H1 (cell line): Measurements from ENCODE around the gene PDE8A. TPM values are rescaled to one million over a fixed set of nuclear protein-coding genes. Genes with fewer than 3 reads are reported as not detected.

Experiments
- ASH2L ChIP-seq: fragments of 200-600, 300-600 bp; sonication (generic); IDR thresholded peaks from one replicate; pipeline ENCODE4 v1.7.1; 2017; ENCODE audit warnings: low read length
- ATF2 ChIP-seq: IDR thresholded peaks from 2 replicates; pipeline ENCODE4 v1.6.1; 2012; ENCODE audit warnings: low read length, inconsistent platforms
- CHD7 ChIP-seq: fragments of 300-600 bp; sonication (generic); IDR thresholded peaks from 2 replicates; pipeline ENCODE4 v1.7.1; 2012; ENCODE audit warnings: low read length, moderate library complexity, mild to moderate bottlenecking, inconsistent platforms; ENCODE audit not compliant: insufficient replicate concordance
- CTCF ChIP-seq, 3 experiments: IDR thresholded peaks; 1 replicate in 2 of 3; 2 replicates in 1 of 3; pipeline versions ENCODE4 v1.5.1 to v1.6.1; 2011; ENCODE audit warnings: low read length in 3 of 3, mild to moderate bottlenecking in 3 of 3, inconsistent platforms in 2 of 3, low read depth in 1 of 3, moderate library complexity in 1 of 3; ENCODE audit not compliant: insufficient read depth in 1 of 3; ENCODE audit errors: control extremely low read depth in 1 of 3
- MAX ChIP-seq: IDR thresholded peaks from 2 replicates; pipeline ENCODE4 v1.6.1; 2012; ENCODE audit warnings: inconsistent platforms
- TCF12 ChIP-seq: IDR thresholded peaks from 2 replicates; pipeline ENCODE4 v1.6.1; 2011; ENCODE audit warnings: low read depth, mild to moderate bottlenecking, low read length
- polyA plus RNA-seq, 7 experiments: library from polyadenylated mRNA; depleted of rRNA in 3 of 7; stranded (reverse) in 5 of 7; unstranded in 2 of 7; fragments of >200 nt in 5 of 7; fragments of 200-250 nt in 2 of 7; gene quantifications; 1 replicate in 5 of 7; 2 replicates in 1 of 7; 4 replicates in 1 of 7; pipeline versions ENCODE4 v1.2.1 to v1.2.3, GENCODE V29; 2011 to 2013; ENCODE audit warnings: missing spikeins in 2 of 7, mixed read lengths in 2 of 7
- total RNA-seq: library from RNA; stranded (reverse); fragmentation: NEBNext Ultra II Directional; extraction: Animal tissue kit (Norgen Biotek cat#: 25700); gene quantifications from 2 replicates; pipeline ENCODE4 v1.2.1, GENCODE V29; 2021

Gene PDE8A
- total and polyA plus RNA-seq, 2 of the 8 experiments (the other 6 are each of a cell fraction or from before 2014, with no cell fraction given) = 6.9 to 7.8 TPM

GRCh38 chr15:84991014-84991712, 9.5 kb downstream of the PDE8A start (continued):
- TF ChIP-seq CHD7 = no peak
- no peak for TF ChIP-seq TCF12
- TF ChIP-seq MAX = no peak
- no peak for TF ChIP-seq CTCF (IDR thresholded peaks at IDR 0.05; ENCODE audit: control extremely low read depth in 1 of 3, insufficient read depth in 1 of 3, low read depth in 1 of 3, low read length in 3 of 3)
- no peak for TF ChIP-seq ASH2L
- no peak for TF ChIP-seq ATF2
